Adrenal gland (tissue), 5 donors: ENCODE measurements around the gene GALNTL6.

ENCODE experiments used
- POLR2A ChIP-seq, 2 donors: fragments of 450-650 bp; IDR thresholded peaks; one replicate each; pipeline ENCODE4 v1.6.1; 2017; ENCODE audit warnings: antibody characterized with exemption in 2 of 2, mild to moderate bottlenecking in 2 of 2, moderate library complexity in 1 of 2
- TF ChIP-seq, protein P1 (sequence below), 6 experiments: fragments of 450-650 bp in 4 of 6; fragments of 200-600 bp in 2 of 6; sonication (generic) in 1 of 6; IDR thresholded peaks; 1 replicate in 5 of 6; 2 replicates in 1 of 6; pipeline versions ENCODE4 v1.5.1 to v1.8.0; 2016 to 2021; ENCODE audit warnings: antibody characterized with exemption in 6 of 6, mild to moderate bottlenecking in 2 of 6, moderate library complexity in 1 of 6
- donor health status: DM: no; HTN: no; CAD: no.

DNA sequence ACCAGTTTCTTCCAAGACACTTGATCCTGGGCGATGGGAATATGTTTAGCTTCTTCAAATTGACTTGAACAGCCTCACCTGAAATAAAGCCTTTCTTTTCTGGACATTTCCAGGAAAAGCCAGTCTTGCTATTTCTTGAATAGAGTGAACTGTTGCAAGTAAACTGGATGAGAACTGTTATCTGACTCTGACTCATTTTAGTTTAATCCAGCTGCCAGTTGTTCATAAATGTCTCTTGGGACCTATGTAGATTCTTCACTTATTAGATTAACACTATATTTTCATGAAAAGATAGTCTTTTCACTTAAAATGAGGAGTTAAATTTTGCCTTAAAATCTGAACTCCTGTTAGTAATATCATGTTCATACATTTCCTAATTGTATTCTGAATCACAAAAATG lies 740.0 kb downstream of the GALNTL6 start:
- TF ChIP-seq, protein P1, sequence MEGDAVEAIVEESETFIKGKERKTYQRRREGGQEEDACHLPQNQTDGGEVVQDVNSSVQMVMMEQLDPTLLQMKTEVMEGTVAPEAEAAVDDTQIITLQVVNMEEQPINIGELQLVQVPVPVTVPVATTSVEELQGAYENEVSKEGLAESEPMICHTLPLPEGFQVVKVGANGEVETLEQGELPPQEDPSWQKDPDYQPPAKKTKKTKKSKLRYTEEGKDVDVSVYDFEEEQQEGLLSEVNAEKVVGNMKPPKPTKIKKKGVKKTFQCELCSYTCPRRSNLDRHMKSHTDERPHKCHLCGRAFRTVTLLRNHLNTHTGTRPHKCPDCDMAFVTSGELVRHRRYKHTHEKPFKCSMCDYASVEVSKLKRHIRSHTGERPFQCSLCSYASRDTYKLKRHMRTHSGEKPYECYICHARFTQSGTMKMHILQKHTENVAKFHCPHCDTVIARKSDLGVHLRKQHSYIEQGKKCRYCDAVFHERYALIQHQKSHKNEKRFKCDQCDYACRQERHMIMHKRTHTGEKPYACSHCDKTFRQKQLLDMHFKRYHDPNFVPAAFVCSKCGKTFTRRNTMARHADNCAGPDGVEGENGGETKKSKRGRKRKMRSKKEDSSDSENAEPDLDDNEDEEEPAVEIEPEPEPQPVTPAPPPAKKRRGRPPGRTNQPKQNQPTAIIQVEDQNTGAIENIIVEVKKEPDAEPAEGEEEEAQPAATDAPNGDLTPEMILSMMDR (IDR thresholded peaks at IDR 0.05) = no peak
- TF ChIP-seq POLR2A (IDR thresholded peaks at IDR 0.05) = no peak
